Neural cell (in vitro differentiated cells): ENCODE results near the gene NEURL4. TPM values are rescaled to one million over a fixed set of nuclear protein-coding genes. Genes with fewer than 3 reads are reported as not detected.
A peak's percentile ranks its signal among the peaks of the same experiment; 100 is the strongest.

ENCODE experiments used
- H2AFZ ChIP-seq: fragments of 200-600, 300-800 bp; sonication (generic), shearing (Covaris generic); 2 replicates; pipeline ENCODE4 v1.6.0; 2014; ENCODE audit warnings: low read depth, mild to moderate bottlenecking, antibody characterized with exemption, low read length, moderate library complexity
- H3F3A ChIP-seq: fragments of 200-600 bp; shearing (Covaris generic); 2 replicates; pipeline ENCODE4 v1.6.1; 2016; ENCODE audit warnings: mild to moderate bottlenecking, moderate library complexity, mixed read lengths, antibody characterized with exemption, low read length; ENCODE audit not compliant: insufficient read depth, poor library complexity, severe bottlenecking
- H3K27ac ChIP-seq: fragments of 200-600, 300-800 bp; sonication (generic), shearing (Covaris generic); 2 replicates; pipeline ENCODE4 v1.5.1; 2014; ENCODE audit warnings: mild to moderate bottlenecking, low read length, moderate library complexity
- H3K27me3 ChIP-seq: fragments of 300-800, 200-600 bp; sonication (generic), shearing (Covaris generic); 2 replicates; pipeline ENCODE4 v1.6.0; 2014; ENCODE audit warnings: mild to moderate bottlenecking, low read depth, low read length, moderate library complexity; ENCODE audit not compliant: insufficient read depth
- H3K36me3 ChIP-seq: fragments of 300-800, 200-600 bp; sonication (generic), shearing (Covaris generic); 2 replicates; pipeline ENCODE4 v1.5.1; 2014; ENCODE audit warnings: mild to moderate bottlenecking, antibody characterized with exemption, low read length, moderate library complexity; ENCODE audit not compliant: insufficient read depth
- H3K4me2 ChIP-seq: fragments of 300-800, 200-600 bp; sonication (generic), shearing (Covaris generic); 2 replicates; pipeline ENCODE4 v1.6.0; 2014; ENCODE audit warnings: mild to moderate bottlenecking, low read length
- H3K4me3 ChIP-seq: fragments of 300-800, 200-600 bp; sonication (generic), shearing (Covaris generic); 2 replicates; pipeline ENCODE4 v1.5.1; 2014; ENCODE audit warnings: mild to moderate bottlenecking, low read length, moderate library complexity
- H3K79me2 ChIP-seq: fragments of 200-600 bp; shearing (Covaris generic); replicated peaks from 2 replicates; pipeline ENCODE4 v1.6.0; 2014; ENCODE audit warnings: mild to moderate bottlenecking, low read length, moderate library complexity; ENCODE audit not compliant: insufficient read depth
- H3K9ac ChIP-seq: fragments of 300-800, 200-600 bp; sonication (generic), shearing (Covaris generic); 2 replicates; pipeline ENCODE4 v1.6.1; 2016; ENCODE audit warnings: mild to moderate bottlenecking, low read length, mixed read lengths
- H3K9me2 ChIP-seq: fragments of 200-600 bp; shearing (Covaris generic); 2 replicates; pipeline ENCODE4 v1.6.1; 2016; ENCODE audit warnings: mild to moderate bottlenecking, low read length, mixed read lengths; ENCODE audit not compliant: insufficient read depth
- H3K9me3 ChIP-seq: fragments of 200-600, 300-800 bp; sonication (generic), shearing (Covaris generic); 2 replicates; pipeline ENCODE4 v1.6.1; 2016; ENCODE audit warnings: mild to moderate bottlenecking, mixed run types, low read length, moderate library complexity, mixed read lengths
- H4K20me1 ChIP-seq: fragments of 200-600 bp; shearing (Covaris generic); 2 replicates; pipeline ENCODE4 v1.6.1; 2016; ENCODE audit warnings: mild to moderate bottlenecking, mixed run types; ENCODE audit not compliant: insufficient read depth
- CTCF ChIP-seq: fragments of 450-650 bp; IDR thresholded peaks from 2 replicates; pipeline ENCODE4 v1.5.1; 2014; ENCODE audit warnings: antibody characterized with exemption, mild to moderate bottlenecking, moderate library complexity; ENCODE audit not compliant: poor library complexity, severe bottlenecking
- EP300 ChIP-seq: fragments of 450-650 bp; conservative IDR thresholded peaks from 2 replicates; pipeline ENCODE4 v1.6.1; 2014; ENCODE audit warnings: antibody characterized with exemption, mild to moderate bottlenecking, moderate library complexity; ENCODE audit not compliant: poor library complexity, severe bottlenecking
- EZH2 ChIP-seq: fragments of 200-600, 300-800 bp; shearing (Covaris generic), sonication (generic); IDR thresholded peaks from 2 replicates; pipeline ENCODE4 v1.6.1; 2014; ENCODE audit warnings: antibody characterized with exemption, low read length, borderline replicate concordance, mild to moderate bottlenecking; ENCODE audit not compliant: insufficient read depth, poor library complexity, severe bottlenecking
- MXI1 ChIP-seq: fragments of 450-650 bp; conservative IDR thresholded peaks from 2 replicates; pipeline ENCODE4 v1.6.1; 2014; ENCODE audit warnings: antibody characterized with exemption, mild to moderate bottlenecking; ENCODE audit not compliant: poor library complexity, severe bottlenecking
- POLR2AphosphoS5 ChIP-seq: IDR thresholded peaks from 2 replicates; pipeline ENCODE4 v1.6.1; 2012
- RAD21 ChIP-seq: fragments of 450-650 bp; conservative IDR thresholded peaks from 2 replicates; pipeline ENCODE4 v1.6.1; 2014; ENCODE audit warnings: antibody characterized with exemption, mild to moderate bottlenecking, moderate library complexity
- SMC3 ChIP-seq: fragments of 450-650 bp; conservative IDR thresholded peaks from 2 replicates; pipeline ENCODE4 v1.6.1; 2014; ENCODE audit warnings: antibody characterized with exemption, mild to moderate bottlenecking, moderate library complexity; ENCODE audit not compliant: poor library complexity
- TAF1 ChIP-seq: IDR thresholded peaks from 2 replicates; pipeline ENCODE4 v1.6.1; 2012; ENCODE audit warnings: low read depth
- polyA plus RNA-seq: library from polyadenylated mRNA; depleted of rRNA; stranded (reverse); fragments of >200 nt; gene quantifications from 2 replicates; pipeline ENCODE4 v1.2.3, GENCODE V29; 2014
- TF ChIP-seq, protein P1 (sequence below): IDR thresholded peaks from 2 replicates; pipeline ENCODE4 v1.6.1; 2012; ENCODE audit warnings: borderline replicate concordance

Gene NEURL4
- polyA plus RNA-seq, 1 donor from 2014 or later, result 58.4 TPM

- peak within 1 kb of the TSS; percentile 3 for H3K9ac ChIP-seq
- H3K9me3 ChIP-seq, result no peaks in the 10 kb centered on the region
- no peaks in the 10 kb centered on the region for H4K20me1 ChIP-seq
- H3K79me2 ChIP-seq, result peaks cover 3% of the 10 kb centered on the region
- H3K36me3 ChIP-seq, result no peaks in the 10 kb centered on the region
- no peaks in the 10 kb centered on the region for H3F3A ChIP-seq
- H2AFZ ChIP-seq, result no peak within 1 kb of the TSS
- TF ChIP-seq, protein P1, sequence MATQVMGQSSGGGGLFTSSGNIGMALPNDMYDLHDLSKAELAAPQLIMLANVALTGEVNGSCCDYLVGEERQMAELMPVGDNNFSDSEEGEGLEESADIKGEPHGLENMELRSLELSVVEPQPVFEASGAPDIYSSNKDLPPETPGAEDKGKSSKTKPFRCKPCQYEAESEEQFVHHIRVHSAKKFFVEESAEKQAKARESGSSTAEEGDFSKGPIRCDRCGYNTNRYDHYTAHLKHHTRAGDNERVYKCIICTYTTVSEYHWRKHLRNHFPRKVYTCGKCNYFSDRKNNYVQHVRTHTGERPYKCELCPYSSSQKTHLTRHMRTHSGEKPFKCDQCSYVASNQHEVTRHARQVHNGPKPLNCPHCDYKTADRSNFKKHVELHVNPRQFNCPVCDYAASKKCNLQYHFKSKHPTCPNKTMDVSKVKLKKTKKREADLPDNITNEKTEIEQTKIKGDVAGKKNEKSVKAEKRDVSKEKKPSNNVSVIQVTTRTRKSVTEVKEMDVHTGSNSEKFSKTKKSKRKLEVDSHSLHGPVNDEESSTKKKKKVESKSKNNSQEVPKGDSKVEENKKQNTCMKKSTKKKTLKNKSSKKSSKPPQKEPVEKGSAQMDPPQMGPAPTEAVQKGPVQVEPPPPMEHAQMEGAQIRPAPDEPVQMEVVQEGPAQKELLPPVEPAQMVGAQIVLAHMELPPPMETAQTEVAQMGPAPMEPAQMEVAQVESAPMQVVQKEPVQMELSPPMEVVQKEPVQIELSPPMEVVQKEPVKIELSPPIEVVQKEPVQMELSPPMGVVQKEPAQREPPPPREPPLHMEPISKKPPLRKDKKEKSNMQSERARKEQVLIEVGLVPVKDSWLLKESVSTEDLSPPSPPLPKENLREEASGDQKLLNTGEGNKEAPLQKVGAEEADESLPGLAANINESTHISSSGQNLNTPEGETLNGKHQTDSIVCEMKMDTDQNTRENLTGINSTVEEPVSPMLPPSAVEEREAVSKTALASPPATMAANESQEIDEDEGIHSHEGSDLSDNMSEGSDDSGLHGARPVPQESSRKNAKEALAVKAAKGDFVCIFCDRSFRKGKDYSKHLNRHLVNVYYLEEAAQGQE, result no peak
- TF ChIP-seq CTCF, result no peak
- TF ChIP-seq RAD21, result no peak
- TF ChIP-seq EZH2, result no peak
- H3K4me3 ChIP-seq, result peak within 1 kb of the TSS; percentile 15
- H3K4me2 ChIP-seq, result no peak within 1 kb of the TSS
- H3K27ac ChIP-seq, result no peak within 1 kb of the TSS
- H3K9me2 ChIP-seq, result no peaks in the 10 kb centered on the region
- H3K27me3 ChIP-seq, result no peaks in the 10 kb centered on the region
Measured at GRCh38 chr17:7355053-7355452, 25.9 kb upstream of the NEURL4 start, which contains the start of gene TMEM95. Gene TMEM95 (plus strand): TSS chr17:7355156. CDS start chr17:7355205, 49 bp downstream.

- TF ChIP-seq TAF1 (no peak), POLR2AphosphoS5 (no peak), EZH2 (no peak), MXI1 (no peak), CTCF (no peak), RAD21 (no peak), SMC3 (no peak), EP300 (no peak)
- TF ChIP-seq, protein P1, result no peak
- peak overlapping the region; percentile 3 for H3K9ac ChIP-seq
Measured at GRCh38 chr17:7354262-7354843, 25.2 kb upstream of the NEURL4 start.

More at GRCh38 chr17:7354262-7354843, 25.2 kb upstream of the NEURL4 start:
- Histone ChIP-seq H3K27ac (no peak overlapping the region), H3K4me2 (no peak overlapping the region), H3K36me3 (no peaks in the 10 kb centered on the region), H3K4me3 (peak overlapping the region; percentile 15), H3K9me2 (no peaks in the 10 kb centered on the region), H4K20me1 (no peaks in the 10 kb centered on the region), H2AFZ (no peak overlapping the region), H3K9me3 (no peaks in the 10 kb centered on the region), H3K79me2 (peaks cover 3% of the 10 kb centered on the region), H3F3A (no peaks in the 10 kb centered on the region), H3K27me3 (no peaks in the 10 kb centered on the region)
